NCI-H146 (cell line): ENCODE measurements around the gene MEF2B.
"Not testable (repeated sequence)": the region's sequence is repeated elsewhere in the genome, so short reads cannot be mapped to it uniquely, and the experiment has no call there.

Source experiments
- DNase-seq: peaks from one replicate; lab custom pipeline; 2025; lab: John Stamatoyannopoulos, UW

MEF2B gene

DNA sequence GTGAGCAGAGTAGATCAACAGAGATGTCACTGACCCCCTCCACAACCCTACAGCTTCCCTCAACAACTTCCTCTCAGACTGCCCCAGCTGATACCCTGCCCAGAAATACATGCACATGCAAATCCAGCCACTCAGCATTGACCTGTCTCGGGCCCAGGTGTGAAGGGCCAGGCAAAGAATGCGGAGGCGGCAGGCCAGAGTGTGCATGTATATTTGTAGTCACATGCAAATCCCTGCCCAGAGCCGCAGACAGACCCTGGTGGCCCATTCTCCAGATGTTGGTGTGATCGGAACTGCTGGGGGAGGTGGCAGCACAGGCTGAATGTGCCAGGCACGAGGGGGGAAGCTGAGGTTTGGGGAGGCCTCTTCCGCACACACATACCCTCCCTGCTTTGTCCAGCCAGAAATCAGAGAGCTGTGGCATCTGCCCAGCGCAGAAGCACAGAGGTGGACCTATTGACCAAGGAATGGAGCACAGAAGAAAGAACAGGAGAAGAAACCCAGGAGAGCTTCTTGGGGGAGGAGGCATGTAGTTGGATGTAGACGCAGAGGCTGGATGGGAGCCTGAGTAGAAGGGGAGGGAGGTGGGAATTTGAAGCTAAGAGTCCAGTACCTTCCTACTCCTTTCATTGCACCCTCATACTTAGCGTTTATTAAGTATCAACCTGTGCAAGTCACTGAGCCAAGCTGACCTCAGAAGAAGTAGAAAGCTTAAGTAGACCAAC lies 14.4 kb downstream of the MEF2B start:
- no peak for DNase-seq

GRCh38 chr19:19154768-19155494 lies 15.1 kb downstream of the MEF2B start:
- DNase-seq: no peak

DNA sequence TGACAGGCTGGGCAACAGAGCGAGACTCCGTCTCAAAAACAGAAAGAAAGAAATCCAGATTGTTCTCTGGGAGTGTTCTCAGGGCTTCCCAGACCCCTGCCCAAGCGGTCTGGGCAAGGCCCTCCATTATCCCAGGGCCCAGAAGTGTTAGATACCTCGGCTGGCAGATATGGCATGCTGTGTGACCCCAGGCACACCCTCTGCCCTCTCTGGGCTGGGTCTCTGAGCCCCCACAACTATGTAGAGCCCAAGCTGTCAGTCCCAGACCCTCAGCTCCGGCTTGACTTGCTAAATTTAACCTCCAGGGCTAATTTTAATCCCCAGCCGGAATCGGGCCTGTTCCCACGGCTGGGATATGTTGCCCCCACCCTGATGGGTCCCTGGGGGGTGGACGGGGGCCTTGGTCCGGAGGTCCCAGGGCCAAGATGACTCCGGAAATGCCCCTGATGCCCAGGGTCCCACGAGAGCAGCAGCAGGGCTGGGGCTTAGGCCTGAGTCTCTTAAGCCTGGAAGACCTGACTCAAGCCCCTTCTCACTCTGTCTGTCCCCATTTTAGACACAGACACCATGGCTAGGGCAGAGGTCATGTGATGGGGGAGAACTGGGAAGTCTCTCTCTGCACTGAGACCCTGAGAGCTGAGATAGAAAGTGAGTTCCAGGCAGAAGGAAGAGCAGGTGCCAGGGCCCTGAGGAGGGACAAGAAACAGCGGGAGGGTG lies 17.2 kb downstream of the MEF2B start:
- no peak for DNase-seq

DNA sequence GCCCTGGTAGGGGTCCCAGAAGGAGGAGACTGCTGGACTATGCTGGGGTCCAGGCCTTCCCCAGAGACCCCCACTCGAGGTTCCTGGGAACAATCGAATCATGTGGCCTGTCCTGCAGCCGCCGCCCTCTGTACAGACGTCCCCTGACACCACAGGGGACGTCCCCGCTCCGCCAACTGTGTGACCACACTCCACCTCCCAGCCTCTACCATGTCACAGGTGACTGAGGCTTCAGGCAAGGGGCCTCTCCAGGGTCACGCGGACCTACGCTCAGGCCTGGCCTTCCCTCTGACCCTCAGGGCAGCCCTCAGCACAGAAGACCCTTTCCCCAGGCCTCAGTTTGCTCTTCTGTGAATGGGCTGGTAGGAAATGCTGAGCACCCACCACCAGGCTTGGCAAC lies 18.6 kb downstream of the MEF2B start:
- no peak for DNase-seq

GRCh38 chr19:19149435-19149834 lies 20.6 kb downstream of the MEF2B start:
- DNase-seq: no peak

- not testable (repeated sequence) for DNase-seq
Measured at GRCh38 chr19:19148504-19148903, 21.6 kb downstream of the MEF2B start.

- DNase-seq: no peak
Measured at GRCh38 chr19:19147344-19147743, 22.7 kb downstream of the MEF2B start.

DNA sequence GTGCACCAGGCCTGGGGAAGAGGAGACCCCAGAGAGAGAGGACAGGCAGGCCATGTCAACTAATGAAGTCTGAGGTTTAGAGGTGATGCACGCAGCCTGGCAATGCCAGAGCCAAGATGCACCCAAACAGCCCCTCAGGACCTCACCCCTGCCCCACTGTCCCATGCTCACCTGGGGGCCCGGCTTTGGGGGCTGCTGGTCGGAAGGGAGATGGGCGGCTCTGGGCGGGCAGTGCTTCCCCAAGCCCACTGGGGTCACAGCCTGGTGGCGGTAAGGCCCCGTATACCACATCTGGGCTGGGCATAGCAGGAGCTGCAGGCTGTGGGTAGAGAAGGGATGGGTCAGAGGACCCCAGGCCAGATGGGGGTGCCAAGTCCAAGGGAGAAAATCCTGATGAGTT lies 23.2 kb downstream of the MEF2B start:
- no peak for DNase-seq

GRCh38 chr19:19145684-19146608 lies 24.1 kb downstream of the MEF2B start:
- DNase-seq: peak; percentile 69

GRCh38 chr19:19145281-19145680 lies 24.8 kb downstream of the MEF2B start:
- DNase-seq: no peak

DNA sequence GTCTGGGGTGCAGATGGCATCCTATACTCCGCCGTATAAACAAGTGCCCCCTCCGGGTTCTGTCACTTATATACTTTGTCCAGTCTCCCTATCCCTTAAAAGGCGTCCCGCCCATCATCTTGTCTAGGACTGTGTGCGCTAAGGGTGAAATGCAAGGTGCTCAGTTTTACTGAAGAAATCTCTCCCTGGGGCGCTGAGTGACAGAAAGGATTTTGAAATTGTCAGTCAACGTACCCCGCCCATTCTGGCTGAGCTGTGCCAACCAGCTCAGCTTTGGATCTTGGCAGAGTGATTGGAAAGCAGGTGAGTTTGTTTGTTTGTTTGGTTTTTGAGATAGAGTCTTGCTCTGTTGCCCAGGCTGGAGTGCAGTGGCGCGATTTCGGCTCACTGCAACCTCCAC lies 27.7 kb downstream of the MEF2B start:
- DNase-seq: no peak

GRCh38 chr19:19140476-19140875 lies 29.6 kb downstream of the MEF2B start:
- DNase-seq: no peak

- no peak for DNase-seq
Measured at GRCh38 chr19:19139876-19140229, 30.2 kb downstream of the MEF2B start.

GRCh38 chr19:19138109-19138981 lies 31.7 kb downstream of the MEF2B start, which contains the start of gene TMEM161A:
TSS of gene TMEM161A (minus strand) at chr19:19138478. CDS start at chr19:19138428, 50 bp downstream.
- DNase-seq: peak; percentile 99

DNA sequence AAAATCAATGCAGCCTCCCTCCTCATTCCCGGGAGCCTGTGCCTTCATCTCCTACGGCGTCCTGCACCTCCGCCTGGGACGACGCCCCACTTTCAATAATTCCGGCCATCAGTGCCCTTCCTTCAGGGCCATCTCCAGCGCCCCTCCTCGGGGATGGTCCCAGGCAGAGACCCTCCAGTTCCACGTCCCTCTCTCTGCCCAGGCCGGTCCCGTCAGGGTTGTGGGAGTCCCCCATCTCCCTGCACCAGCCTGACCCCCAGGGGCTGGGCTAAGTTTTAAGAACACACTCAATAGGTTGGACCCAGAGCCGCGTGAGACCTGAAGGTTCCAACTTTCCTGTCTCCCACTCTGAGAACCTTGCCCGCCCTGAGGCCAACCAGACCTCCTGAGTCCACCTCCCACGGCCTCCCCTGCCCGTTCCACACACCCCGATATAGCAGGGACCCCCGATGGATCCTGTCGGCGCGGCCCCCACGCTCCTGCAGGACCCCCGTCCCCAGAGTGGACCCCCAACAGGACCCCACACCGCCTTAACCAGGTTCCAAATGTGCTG lies 32.4 kb downstream of the MEF2B start:
- DNase-seq: no peak

DNA sequence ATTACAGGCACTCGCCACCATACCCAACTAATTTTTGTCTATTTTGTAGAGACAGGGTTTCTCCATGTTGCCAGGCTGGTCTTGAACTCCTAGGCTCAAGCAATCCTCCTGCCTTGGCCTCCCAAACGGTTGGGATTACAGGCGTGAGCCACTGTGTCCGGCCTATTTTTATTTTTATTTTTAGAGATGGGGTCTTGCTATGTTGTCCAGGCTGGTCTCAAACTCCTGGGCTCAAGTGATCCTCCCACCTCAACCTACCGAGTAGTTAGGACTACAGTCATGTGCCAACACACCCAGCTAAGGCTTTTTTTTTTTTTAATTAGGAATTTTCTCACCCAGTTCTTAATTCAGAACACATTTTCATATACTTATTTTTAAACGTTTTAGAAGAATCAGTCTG lies 34.4 kb downstream of the MEF2B start:
- not testable (repeated sequence) for DNase-seq

DNA sequence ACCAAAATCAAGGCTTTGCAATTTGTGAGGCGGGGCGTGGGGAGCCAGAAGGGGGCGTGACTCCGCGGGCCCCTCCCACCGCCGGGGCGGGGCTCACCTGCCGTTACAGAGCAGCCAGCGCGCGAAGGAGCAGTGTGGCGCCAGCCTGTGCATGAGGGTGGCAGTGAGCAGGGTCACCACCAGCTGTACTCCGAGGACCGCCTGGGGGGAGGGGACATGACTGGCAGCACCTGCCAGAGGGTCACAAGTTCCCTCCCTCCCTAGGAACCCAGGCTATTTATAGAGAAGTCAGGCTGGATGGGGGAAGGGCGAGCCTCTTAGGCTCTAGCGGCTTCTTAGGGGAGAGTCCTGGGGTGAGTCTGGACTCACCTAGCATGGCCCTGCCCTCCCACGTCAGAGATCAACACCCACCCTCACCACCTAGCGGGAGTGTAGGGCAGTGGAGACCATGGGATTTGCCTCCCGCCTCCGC lies 35.3 kb downstream of the MEF2B start:
- peak; percentile 76 for DNase-seq

DNA sequence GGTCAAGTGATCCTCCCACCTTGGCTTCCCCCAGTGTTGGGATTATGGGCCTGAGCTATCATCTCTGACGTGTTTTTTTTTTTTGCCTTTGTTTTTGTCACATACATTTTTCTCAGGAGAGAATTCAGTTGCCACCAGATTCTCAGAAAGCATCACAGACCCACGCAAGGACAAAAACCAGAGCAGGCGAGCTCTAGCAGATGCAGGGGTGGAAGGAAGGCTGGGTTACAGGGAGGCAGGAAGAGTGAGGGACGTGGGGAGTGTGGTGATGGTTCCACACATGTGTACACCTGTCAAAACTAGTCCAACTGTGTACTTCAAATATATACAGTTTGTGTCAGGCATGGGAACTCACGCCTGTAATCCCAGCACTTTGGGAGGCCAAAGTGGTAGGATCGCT lies 36.1 kb downstream of the MEF2B start:
- no peak for DNase-seq

GRCh38 chr19:19132912-19133311 lies 37.2 kb downstream of the MEF2B start:
- DNase-seq: no peak

DNA sequence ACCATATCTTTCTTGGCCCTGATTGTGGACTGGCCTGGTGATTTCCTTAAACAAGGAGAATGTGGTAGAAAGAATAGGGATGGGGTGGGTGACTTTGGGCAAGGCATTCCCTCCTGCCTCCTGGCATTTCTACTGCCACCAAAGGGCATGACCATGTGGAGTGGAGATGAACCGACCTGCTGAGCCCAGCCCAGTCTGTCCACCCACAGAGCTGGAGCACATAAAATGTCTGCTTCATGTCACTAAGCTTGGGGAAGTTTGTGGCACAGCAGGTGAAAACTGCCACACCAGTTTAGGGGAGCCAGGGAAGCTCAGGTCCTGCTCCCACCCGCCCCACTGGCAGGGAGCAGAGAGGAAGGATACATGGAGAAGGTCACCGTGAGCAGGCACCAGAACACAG lies 38.1 kb downstream of the MEF2B start:
- DNase-seq: no peak
